ENCODE data around the gene CEP78. TPM values are rescaled to one million over a fixed set of nuclear protein-coding genes. Genes with fewer than 3 reads are reported as not detected.
A peak's percentile ranks its signal among the peaks of the same experiment; 100 is the strongest.

CEP78 gene, protein sequence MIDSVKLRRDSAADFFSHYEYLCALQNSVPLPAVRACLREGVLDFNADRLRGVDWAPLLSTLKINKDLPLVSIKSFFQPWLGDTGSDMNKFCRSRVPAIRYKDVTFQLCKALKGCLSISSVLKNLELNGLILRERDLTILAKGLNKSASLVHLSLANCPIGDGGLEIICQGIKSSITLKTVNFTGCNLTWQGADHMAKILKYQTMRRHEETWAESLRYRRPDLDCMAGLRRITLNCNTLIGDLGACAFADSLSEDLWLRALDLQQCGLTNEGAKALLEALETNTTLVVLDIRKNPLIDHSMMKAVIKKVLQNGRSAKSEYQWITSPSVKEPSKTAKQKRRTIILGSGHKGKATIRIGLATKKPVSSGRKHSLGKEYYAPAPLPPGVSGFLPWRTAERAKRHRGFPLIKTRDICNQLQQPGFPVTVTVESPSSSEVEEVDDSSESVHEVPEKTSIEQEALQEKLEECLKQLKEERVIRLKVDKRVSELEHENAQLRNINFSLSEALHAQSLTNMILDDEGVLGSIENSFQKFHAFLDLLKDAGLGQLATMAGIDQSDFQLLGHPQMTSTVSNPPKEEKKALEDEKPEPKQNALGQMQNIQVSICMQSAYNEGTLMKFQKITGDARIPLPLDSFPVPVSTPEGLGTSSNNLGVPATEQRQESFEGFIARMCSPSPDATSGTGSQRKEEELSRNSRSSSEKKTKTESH
- polyA plus RNA-seq (2013, experiment 1 of 2), result 51.9 TPM
- 52.1 TPM for polyA plus RNA-seq (2013, experiment 2 of 2)

GRCh38 chr9:78235762-78236550 is at the start of gene CEP78:
Gene CEP78 (plus strand): TSS chr9:78236075. CDS start chr9:78236351, 276 bp downstream.
- Histone ChIP-seq H4K91ac (ENCODE audit: low read depth, low read length, poor library complexity) (no peak within 1 kb of the TSS), H3K18ac (ENCODE audit: low read length) (peak within 1 kb of the TSS; percentile 98), H2AK5ac (ENCODE audit: low read depth, low read length) (no peak within 1 kb of the TSS), H3K79me1 (ENCODE audit: low read depth, low read length) (no peaks in the 10 kb centered on the region), H3K27me3 (ENCODE audit: control insufficient read depth in 3 of 3, insufficient read depth in 3 of 3, low read depth in 1 of 3, low read length in 3 of 3) (no peaks in the 10 kb centered on the region), H2BK5ac (ENCODE audit: low read length) (peak within 1 kb of the TSS; percentile 75), H3K4ac (ENCODE audit: low read length) (no peak within 1 kb of the TSS), H2AFZ (ENCODE audit: low read length) (peak within 1 kb of the TSS; percentile 100), H2BK120ac (ENCODE audit: low read depth, low read length) (no peak within 1 kb of the TSS), H3K4me3 (ENCODE audit: low read length in 2 of 2) (peak within 1 kb of the TSS; percentile 82 to 94), H3K23ac (ENCODE audit: low read depth, low read length, poor library complexity) (peak within 1 kb of the TSS; percentile 62), H3K27ac (replicated peaks; ENCODE audit: low read length) (peak within 1 kb of the TSS; percentile 85), H3K14ac (ENCODE audit: low read length) (peak within 1 kb of the TSS; percentile 91), H3K9me3 (replicated peaks in 1 of 2; ENCODE audit: control insufficient read depth in 2 of 2, insufficient read depth in 1 of 2, low read depth in 1 of 2, low read length in 2 of 2) (peaks cover 0 to 3% of the 10 kb centered on the region in 2 donors), H3K4me1 (ENCODE audit: control insufficient read depth in 2 of 2, insufficient read depth in 1 of 2, low read depth in 1 of 2, low read length in 2 of 2) (peaks cover 6 to 11% of the 10 kb centered on the region in 2 donors), H3K9ac (ENCODE audit: low read depth, low read length, poor library complexity) (peak within 1 kb of the TSS; percentile 91), H2BK15ac (ENCODE audit: low read length) (peak within 1 kb of the TSS; percentile 28), H3K4me2 (ENCODE audit: insufficient read depth, low read length, poor library complexity, severe bottlenecking) (peak within 1 kb of the TSS; percentile 45), H4K8ac (ENCODE audit: low read depth, low read length) (no peak within 1 kb of the TSS), H2BK12ac (ENCODE audit: low read length) (no peak within 1 kb of the TSS), H3K36me3 (replicated peaks in 1 of 2; ENCODE audit: control insufficient read depth in 2 of 2, insufficient read depth in 2 of 2, low read length in 2 of 2) (peaks cover 3 to 31% of the 10 kb centered on the region in 2 donors)
- peak; percentile 88 for DNase-seq (ENCODE audit: low spot score)
- no CpG with 5 or more reads among the region's 87 CpGs for WGBS, 2 donors (ENCODE audit: extremely low coverage in 2 of 2, insufficient read length in 2 of 2, insufficient replicate concordance in 1 of 2)

- no peak overlapping the region for H2BK12ac ChIP-seq (ENCODE audit: low read length)
- H3K4me1 ChIP-seq (ENCODE audit: control insufficient read depth in 2 of 2, insufficient read depth in 1 of 2, low read depth in 1 of 2, low read length in 2 of 2), result peaks cover 0 to 2% of the 10 kb centered on the region in 2 donors
- no peak overlapping the region for H2BK120ac ChIP-seq (ENCODE audit: low read depth, low read length)
- H3K27me3 ChIP-seq (ENCODE audit: control insufficient read depth in 3 of 3, insufficient read depth in 3 of 3, low read depth in 1 of 3, low read length in 3 of 3), result peaks cover 0 to 1% (median 0%) of the 10 kb centered on the region in 3 experiments
- no peak overlapping the region for H3K4me3 ChIP-seq (ENCODE audit: low read length in 2 of 2)
- no peak overlapping the region for H3K9ac ChIP-seq (ENCODE audit: low read depth, low read length, poor library complexity)
- H3K36me3 ChIP-seq (replicated peaks in 1 of 2; ENCODE audit: control insufficient read depth in 2 of 2, insufficient read depth in 2 of 2, low read length in 2 of 2), result no peaks in the 10 kb centered on the region
- H2AFZ ChIP-seq (ENCODE audit: low read length), result no peak overlapping the region
- peak; percentile 14 for DNase-seq (ENCODE audit: low spot score)
- no CpG with 5 or more reads among the region's 5 CpGs for WGBS, 2 donors (ENCODE audit: extremely low coverage in 2 of 2, insufficient read length in 2 of 2, insufficient replicate concordance in 1 of 2)
- no peaks in the 10 kb centered on the region for H3K9me3 ChIP-seq (replicated peaks in 1 of 2; ENCODE audit: control insufficient read depth in 2 of 2, insufficient read depth in 1 of 2, low read depth in 1 of 2, low read length in 2 of 2)
- H2BK15ac ChIP-seq (ENCODE audit: low read length), result no peak overlapping the region
- H2BK5ac ChIP-seq (ENCODE audit: low read length), result no peak overlapping the region
- H3K79me1 ChIP-seq (ENCODE audit: low read depth, low read length), result no peaks in the 10 kb centered on the region
- H3K14ac ChIP-seq (ENCODE audit: low read length), result no peak overlapping the region
- no peak overlapping the region for H3K4ac ChIP-seq (ENCODE audit: low read length)
- H3K27ac ChIP-seq (replicated peaks; ENCODE audit: low read length), result peak overlapping the region; percentile 79
- H3K23ac ChIP-seq (ENCODE audit: low read depth, low read length, poor library complexity), result no peak overlapping the region
- H3K18ac ChIP-seq (ENCODE audit: low read length), result no peak overlapping the region
- H3K4me2 ChIP-seq (ENCODE audit: insufficient read depth, low read length, poor library complexity, severe bottlenecking), result no peak overlapping the region
- no peak overlapping the region for H4K91ac ChIP-seq (ENCODE audit: low read depth, low read length, poor library complexity)
- no peak overlapping the region for H2AK5ac ChIP-seq (ENCODE audit: low read depth, low read length)
- H4K8ac ChIP-seq (ENCODE audit: low read depth, low read length), result no peak overlapping the region
Measured at GRCh38 chr9:78187763-78188484, 48.0 kb upstream of the CEP78 start.

GRCh38 chr9:78188594-78188993 is 47.3 kb upstream of the CEP78 start:
- Histone ChIP-seq H2BK120ac (ENCODE audit: low read depth, low read length) (no peak overlapping the region), H3K14ac (ENCODE audit: low read length) (no peak overlapping the region), H2AK5ac (ENCODE audit: low read depth, low read length) (no peak overlapping the region), H3K4me1 (ENCODE audit: control insufficient read depth in 2 of 2, insufficient read depth in 1 of 2, low read depth in 1 of 2, low read length in 2 of 2) (peaks cover 0 to 2% of the 10 kb centered on the region in 2 donors), H4K91ac (ENCODE audit: low read depth, low read length, poor library complexity) (no peak overlapping the region), H2BK5ac (ENCODE audit: low read length) (no peak overlapping the region), H3K79me1 (ENCODE audit: low read depth, low read length) (no peaks in the 10 kb centered on the region), H3K23ac (ENCODE audit: low read depth, low read length, poor library complexity) (no peak overlapping the region), H3K9ac (ENCODE audit: low read depth, low read length, poor library complexity) (no peak overlapping the region), H3K4me3 (ENCODE audit: low read length in 2 of 2) (no peak overlapping the region), H3K27me3 (ENCODE audit: control insufficient read depth in 3 of 3, insufficient read depth in 3 of 3, low read depth in 1 of 3, low read length in 3 of 3) (peaks cover 0 to 1% (median 0%) of the 10 kb centered on the region in 3 experiments), H3K18ac (ENCODE audit: low read length) (no peak overlapping the region), H3K36me3 (replicated peaks in 1 of 2; ENCODE audit: control insufficient read depth in 2 of 2, insufficient read depth in 2 of 2, low read length in 2 of 2) (no peaks in the 10 kb centered on the region), H3K4me2 (ENCODE audit: insufficient read depth, low read length, poor library complexity, severe bottlenecking) (no peak overlapping the region), H2AFZ (ENCODE audit: low read length) (no peak overlapping the region), H4K8ac (ENCODE audit: low read depth, low read length) (no peak overlapping the region), H3K27ac (replicated peaks; ENCODE audit: low read length) (no peak overlapping the region), H2BK12ac (ENCODE audit: low read length) (no peak overlapping the region), H3K4ac (ENCODE audit: low read length) (no peak overlapping the region), H3K9me3 (replicated peaks in 1 of 2; ENCODE audit: control insufficient read depth in 2 of 2, insufficient read depth in 1 of 2, low read depth in 1 of 2, low read length in 2 of 2) (no peaks in the 10 kb centered on the region), H2BK15ac (ENCODE audit: low read length) (no peak overlapping the region)
- no CpG with 5 or more reads among the region's 1 CpG for WGBS, 2 donors (ENCODE audit: extremely low coverage in 2 of 2, insufficient read length in 2 of 2, insufficient replicate concordance in 1 of 2)
- DNase-seq (ENCODE audit: low spot score), result no peak
